ENCODE results near the gene TCFL5.
"Not testable (repeated sequence)": the region's sequence is repeated elsewhere in the genome, so short reads cannot be mapped to it uniquely, and the experiment has no call there.

The TCFL5 gene

DNA sequence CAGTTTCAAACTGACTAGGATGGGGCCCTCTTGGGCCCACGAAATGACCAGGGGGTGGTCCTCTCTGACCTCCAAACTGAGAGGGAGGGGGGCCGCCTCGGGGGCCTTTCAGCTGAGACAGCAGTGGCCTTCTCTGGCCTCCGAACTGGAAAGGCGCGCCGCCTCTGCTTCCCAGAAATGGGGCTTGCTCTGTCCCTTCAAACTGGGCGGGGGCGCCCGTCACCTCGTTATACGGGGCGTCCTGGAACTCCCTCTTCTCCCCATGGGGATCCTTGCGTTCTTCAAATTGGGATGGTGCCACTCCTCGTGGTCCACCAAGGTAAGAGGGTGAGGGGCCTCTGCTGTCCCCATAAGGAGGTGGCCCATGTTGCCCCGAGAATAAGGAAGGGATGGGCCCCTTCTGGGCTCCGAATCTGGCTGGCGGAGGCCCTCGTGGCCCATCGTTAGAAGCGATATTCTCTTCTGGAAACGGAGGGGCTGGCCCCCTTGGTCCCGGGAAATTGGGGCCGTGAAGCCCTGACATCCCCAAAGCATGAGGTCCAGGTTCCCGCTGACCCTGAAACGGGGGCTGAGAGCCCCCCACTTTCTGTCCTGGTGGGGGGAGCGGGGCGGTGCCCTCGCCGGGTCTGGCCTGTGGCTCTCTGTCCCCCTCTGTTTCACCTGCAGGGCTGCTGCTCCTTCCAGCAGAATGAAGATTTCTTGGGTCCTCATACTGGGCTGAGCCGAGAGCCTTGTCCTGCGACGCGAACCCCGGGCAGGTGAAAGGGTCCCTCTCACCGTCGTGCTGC, 18.7 kb upstream of the TCFL5 start:
- DNase-seq (ENCODE audit: low read depth in 2 of 2): no peak

DNA sequence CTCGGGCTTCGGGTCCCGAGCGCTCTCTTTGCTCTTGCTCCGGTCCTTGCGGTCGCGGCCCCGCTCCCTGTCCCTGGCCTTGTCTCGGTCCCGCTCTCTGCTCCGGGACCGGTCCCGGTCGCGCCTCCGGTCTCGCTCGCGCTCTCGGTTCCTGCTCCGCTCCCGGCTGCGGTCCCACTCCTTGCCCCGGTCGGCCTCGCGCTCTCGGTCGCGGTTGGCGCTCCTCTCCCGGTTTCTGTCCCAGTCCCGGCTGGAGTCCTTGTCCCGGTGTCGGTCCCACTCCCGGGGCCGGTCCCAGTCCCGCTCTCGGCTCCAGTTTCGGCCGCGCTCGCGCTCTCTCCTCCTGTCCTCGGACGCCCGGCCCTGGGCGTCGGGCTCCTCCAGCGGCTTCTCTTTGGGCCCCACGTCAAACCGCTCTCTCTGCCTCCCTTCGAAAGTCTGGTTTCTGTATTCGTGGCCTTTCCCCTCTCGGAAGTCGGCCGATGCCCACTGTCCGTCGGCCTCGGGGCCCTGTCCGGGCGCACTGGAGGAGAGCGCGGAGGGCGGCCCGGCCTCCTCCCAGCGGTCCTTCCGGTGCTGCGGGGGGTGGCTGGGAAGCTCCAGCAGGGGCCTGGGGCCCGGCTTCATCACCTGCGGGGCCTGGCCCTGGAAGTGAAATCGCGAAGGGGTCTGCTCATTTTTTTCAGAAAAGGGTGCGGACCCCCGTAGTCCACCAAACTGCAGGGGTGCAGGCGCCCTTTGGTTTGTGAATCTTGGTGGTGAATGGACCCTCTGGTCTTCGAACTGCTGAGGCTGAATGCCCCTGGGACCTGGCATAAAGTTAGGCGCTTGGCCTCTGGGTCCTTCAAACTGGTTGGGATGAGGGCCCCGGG, 17.9 kb upstream of the TCFL5 start:
- DNase-seq (ENCODE audit: low read depth in 2 of 2): no peak

DNA sequence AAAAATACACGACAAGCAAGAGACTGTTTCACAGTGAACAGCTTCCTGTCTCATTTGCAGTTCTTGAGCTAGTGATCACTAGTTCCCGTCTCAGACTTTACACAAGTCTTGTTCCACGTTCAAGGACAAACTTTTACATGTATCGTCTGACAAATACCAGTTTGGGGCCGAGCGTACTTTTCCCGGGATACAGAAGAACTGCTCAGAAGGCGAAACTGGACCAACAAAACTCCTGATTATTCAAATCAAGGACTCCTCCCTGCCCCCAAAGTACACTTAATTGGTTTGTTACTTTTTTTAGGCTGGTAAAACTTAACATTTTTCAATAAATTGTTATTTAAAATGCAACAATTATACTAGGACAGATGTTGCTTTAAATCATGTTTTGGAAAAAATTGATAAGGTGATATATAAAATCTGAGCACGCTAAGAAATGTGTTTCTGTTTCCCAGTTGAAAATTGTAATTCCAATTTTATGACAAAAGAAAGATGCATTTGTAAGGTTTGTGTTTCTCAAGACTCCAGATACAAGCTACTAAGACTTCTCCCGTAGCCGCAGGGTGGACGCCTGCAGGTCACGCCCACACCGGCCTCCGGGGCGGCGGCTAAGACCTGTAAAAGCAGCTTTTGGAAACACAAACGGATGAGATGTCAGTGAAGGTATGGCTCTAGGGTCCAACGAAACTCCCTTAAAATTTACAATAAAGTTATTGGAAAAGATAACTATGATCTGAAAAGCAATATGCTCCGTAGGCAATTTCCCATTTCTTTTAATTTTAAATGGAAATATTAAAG, 16.8 kb upstream of the TCFL5 start:
- DNase-seq (ENCODE audit: low read depth in 2 of 2): no peak

DNA sequence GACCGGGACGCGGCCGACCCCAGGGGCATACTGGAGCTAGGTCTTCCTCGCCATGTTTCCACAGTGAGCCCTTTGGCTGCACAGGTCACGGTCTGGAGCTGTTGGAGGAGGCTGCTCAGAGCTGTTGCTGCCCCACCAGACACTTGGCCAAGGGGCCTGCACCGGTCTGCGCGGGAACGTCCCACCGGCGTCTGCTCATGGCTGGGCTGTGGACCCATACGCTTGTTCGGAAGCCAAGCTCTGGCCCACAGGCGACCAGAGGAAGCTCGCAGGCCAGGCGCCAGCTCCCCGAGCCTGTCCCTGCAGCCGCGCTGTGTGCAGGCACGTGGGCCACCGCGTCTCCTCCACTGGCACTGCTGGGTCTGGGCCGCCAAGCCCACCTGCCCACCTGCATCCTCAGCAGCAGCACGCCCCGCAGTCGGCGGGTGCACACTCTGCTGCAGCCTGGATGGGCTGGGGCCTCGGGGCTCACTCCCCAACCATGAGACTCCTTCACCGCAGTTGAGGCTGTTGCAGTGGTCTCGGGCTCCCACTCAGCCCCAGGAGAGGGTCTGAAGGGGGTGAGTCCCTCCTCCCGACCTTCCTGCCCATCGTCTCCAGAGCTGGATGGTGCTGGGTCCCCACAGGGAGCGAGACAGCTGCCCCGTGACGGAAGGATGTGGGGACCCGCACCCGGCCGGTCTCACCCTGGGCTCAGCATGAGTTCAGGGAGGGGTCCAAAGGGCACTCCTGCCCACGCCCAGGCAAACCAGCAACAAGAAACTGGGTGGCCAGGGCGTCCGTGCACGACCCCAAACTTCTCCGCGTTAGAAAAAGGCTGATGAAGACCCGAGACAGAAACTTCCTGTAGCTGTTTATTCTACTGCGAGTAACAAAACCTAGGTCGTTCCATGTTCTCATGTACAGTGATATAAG, 15.5 kb upstream of the TCFL5 start:
- DNase-seq (ENCODE audit: low read depth in 2 of 2): no peak

DNA sequence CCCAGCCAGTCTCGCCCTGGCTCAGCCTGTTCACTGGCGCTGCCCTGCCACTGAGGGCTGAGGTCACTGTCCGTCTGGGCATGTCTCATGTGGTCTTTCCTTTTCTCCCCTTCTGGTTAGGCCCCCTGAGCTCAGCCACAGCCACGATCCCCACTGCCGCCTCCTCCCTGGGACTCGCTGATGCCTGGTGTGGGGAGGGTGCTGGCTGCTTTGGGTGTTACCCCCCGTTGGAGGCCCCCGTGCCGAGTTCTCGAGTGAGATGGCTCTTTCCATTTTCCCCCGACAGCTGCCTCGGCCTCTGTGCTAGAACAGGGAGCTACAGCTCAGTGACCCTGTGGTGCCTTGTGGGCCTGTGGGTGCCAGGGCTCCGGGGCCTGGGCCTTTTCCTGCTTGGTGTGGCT, 14.9 kb upstream of the TCFL5 start:
- DNase-seq (ENCODE audit: low read depth in 2 of 2): no peak

DNA sequence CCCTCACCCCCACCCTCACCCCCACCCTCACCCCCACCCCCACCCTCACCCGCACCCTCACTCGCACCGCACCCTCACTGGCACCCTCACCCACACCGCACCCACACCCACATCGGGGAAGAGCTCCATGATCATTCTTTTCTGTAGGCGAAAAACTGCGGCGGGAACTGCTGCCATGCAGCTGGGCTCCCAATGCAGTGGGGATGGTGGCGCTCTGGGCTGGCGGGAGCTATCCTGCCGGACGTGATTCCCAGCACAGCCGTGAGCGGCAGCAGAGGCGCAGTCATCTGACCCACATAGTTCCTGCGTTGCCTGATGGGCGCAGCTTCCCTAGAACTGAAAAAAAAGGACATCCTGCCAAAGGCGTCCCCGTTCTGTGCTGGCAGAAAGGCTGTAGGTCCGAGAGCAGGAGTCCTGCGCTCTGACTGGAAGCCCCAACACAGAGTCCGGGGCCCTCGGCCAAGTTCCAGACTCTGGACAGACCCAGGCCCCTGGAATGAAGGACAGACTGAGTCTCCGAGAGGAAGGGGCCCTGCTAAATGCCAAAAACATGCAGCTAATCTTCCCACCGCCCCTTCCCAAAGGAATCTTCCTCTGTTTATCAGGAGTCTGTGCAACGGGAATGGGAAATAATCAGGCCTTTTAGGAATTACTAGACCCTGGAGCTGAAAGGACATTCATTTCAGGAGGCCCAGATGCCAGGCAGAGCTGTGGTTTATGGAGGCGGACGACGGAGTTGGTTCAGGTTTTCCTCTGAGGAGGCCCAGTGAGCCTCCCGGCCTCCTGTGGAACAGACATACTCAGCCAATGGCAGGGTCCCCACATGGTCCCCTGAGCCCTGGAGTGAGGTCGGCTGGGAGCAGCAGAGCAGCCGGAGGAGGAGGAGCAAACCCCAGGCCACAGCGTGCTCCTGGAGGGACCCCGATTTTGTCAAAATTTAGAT, 14.1 kb upstream of the TCFL5 start:
- no peak for DNase-seq (ENCODE audit: low read depth in 2 of 2)

DNA sequence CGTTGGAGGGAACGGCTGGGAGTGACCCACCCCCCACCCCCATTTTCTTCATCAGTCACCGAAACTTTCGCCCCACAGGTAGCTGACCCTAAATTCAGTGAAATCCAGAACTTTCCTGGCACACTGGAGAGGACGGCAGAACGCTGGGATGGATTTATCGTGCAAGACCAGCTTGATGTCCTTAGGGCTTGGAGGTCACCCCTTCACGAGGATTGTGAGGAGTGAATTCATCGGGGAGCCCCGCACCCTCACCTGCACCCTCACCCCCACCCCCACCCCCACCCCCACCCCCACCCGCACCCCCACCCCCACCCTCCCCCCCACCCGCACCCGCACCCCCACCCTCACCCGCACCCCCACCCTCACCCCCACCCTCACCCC, 13.3 kb upstream of the TCFL5 start:
- no peak for DNase-seq (ENCODE audit: low read depth in 2 of 2)

DNA sequence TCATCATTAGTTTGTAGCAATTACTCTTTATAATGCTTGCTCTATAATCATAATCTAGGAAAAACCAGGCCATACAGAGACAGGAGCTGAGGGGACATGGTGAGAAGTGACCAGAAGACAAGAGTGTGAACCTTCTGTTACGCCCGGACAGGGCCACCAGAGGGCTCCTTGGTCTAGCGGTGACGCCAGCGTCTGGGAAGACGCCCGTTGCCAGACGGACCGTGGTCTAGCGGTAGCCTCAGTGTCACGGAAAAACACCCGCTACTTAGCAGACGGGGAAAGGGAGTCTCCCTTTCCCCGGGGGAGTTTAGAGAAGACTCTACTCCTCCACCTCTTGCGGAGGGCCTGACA, 12.0 kb upstream of the TCFL5 start:
- DNase-seq (ENCODE audit: low read depth in 2 of 2): not testable (repeated sequence)

DNA sequence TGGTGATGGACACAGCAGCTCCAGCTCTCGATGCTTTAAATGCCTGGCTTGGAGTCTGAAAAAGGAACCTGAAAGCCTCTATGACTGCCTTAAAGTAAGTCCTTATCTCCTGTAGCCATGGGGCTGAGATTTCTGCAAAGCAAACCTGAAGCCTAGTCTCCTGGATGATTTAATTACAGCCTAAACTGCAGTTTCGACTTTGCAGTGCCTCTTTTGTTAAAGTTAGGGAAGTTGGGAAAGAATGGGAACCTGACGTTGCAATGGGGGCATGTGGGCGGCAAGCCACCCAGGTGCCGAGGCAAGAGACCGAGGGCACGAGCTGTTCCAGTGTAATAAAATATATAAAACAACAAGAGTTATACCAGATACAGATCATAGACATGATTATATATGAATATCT, 11.7 kb upstream of the TCFL5 start:
- DNase-seq (ENCODE audit: low read depth in 2 of 2): no peak

DNA sequence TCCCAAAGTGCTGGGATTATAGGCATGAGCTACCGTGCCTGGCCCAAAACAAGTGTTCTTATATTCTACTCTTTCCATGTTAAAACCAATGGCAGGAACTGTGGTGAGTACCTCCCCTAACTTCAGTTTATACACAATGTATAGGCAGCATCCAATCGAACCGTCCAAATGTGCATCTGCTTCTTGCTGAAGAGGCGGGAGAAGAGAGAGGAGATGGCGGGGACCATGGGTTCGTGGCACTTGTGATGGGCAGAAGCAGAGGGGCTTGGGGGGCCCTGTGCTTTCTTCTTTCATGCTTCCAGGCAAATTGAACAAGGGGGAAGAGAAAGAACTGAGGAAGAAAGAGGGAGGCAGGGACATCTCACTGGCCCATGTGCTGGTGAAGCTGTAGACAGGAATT, 11.2 kb upstream of the TCFL5 start:
- no peak for DNase-seq (ENCODE audit: low read depth in 2 of 2)

DNA sequence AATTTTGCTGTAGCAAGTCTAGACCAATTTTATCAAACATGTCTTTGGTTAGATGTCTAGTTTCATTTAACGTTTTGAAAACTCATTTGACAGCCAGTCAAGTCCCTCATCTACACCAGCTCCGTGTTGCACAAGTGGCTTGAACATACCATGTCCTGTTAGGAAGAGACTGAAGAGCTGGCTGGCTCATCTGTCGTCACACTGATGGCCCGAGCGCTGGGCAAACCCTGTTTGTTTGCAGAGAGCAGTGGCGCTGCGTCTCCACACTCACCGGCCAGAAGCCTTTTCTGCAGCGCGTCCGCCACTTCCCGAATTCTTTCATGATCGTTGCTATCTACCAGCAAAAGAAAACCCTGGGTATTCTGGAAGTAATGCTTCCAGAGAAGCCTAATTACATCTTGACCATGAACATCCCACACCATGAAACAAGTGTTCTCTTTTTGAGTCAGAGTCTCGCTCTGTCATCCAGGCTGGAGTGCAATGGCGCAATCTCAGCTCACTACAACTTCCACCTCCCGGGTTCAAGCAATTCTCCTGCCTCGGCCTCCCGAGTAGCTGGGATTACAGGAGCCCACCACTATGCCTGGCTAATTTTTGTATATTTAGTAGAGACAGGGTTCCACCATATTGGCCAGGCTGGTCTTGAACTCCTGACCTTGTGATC, 10.7 kb upstream of the TCFL5 start:
- DNase-seq (ENCODE audit: low read depth in 2 of 2): no peak

DNA sequence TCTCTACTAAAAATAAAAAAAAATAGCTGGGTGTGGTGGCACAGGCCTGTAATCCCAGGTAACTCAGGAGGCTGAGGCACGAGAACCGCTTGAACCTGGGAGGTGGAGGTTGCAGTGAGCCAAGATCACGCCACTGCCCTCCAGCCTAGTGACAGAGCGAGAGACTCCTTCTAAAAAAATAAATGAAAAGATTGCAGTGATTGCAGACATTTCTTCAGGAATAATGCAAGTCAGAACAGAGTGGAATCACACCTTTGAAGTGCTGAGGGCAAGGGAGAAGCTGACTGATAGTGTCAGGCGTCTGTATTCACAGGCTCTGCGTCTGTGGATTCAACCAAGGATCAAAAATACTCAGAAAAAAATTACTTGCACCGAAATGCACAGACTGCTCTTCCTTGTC, 2.6 kb upstream of the TCFL5 start:
- DNase-seq (ENCODE audit: low read depth in 2 of 2): no peak

DNA sequence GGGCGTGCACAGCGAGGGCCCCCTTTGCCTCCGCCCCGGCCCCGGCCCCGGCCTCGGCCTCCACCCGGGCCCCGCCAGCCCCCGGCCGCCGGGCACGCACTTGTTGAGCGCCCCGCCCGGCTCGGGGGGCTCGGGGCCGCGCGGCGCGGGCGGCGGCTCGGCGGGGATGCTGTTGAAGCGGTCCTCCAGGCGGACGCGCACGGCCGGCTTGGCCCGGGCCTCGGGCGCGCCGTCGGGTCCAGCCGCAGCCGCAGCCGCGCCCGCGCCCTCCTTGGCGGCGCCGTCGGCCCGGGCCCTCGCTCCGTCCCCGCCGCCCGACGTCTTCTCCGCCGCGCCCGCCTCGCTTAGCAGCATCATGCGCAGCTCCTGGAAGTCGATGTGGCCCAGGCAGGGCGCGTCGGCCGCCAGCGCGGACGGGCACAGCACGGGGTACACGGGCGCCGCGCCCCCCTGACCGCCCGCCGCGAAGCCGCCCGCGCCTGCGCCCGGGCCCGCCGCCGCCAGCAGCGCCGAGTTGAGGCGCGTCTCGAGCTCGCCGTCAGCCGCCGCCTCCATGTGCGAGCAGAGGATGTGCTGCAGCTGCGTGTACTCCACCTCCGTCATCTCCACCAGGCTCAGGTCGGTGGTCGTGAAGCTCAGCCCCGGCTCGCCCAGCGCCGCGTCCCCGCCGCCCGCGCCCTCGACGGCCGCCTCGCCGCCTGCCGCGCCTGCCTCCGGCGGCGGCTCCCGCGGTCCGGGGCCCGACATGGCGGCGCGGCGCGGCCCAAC, 514 bp downstream of the TCFL5 start:
- peak in 1 of 2 donors; percentile 25 for DNase-seq (ENCODE audit: low read depth in 2 of 2)

DNA sequence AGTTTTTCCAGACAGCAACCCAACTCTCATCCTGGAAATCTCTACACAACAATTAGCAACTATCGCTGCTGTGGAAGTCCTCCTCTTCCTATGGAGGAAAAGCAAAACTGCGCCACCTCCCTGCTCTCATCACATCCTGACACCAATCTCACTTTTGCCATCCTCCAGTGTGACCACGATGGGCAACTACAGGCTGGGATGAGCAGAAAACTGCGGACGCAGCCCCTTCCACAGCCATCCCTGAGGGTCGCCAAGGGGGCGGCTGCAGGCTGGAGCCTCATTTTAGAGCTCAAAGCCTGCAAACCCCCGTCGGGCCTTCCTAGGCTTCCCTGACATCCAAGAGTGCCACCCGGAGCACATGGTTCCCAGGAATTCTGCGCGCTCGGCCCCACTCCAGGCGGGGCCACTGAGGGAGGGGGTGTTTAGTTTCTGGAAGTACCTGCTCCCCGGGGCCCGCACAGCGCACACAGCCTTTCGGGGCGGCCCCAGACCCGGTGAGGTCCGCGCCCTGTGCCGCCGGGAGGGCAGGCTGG, 1.2 kb downstream of the TCFL5 start:
- DNase-seq (ENCODE audit: low read depth in 2 of 2): no peak

DNA sequence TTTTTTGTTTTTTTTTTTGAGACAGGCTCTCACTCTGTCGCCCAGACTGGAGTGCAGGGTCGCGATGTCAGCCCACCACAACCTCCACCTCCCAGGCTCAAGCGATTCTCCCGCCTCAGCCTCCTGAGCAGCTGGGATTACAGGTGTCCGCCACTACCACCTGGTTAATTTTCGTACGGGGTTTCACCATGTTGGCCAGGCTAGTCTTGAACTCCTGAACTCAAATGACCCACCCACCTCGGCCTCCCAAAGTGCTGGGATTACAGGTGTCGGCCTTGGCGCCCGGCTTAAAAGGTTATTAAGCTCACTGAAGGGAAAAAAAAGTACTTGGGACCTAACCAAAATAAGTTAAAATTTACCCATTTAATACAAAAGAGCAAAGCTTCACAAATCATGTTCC, 1.9 kb downstream of the TCFL5 start:
- DNase-seq (ENCODE audit: low read depth in 2 of 2): no peak

DNA sequence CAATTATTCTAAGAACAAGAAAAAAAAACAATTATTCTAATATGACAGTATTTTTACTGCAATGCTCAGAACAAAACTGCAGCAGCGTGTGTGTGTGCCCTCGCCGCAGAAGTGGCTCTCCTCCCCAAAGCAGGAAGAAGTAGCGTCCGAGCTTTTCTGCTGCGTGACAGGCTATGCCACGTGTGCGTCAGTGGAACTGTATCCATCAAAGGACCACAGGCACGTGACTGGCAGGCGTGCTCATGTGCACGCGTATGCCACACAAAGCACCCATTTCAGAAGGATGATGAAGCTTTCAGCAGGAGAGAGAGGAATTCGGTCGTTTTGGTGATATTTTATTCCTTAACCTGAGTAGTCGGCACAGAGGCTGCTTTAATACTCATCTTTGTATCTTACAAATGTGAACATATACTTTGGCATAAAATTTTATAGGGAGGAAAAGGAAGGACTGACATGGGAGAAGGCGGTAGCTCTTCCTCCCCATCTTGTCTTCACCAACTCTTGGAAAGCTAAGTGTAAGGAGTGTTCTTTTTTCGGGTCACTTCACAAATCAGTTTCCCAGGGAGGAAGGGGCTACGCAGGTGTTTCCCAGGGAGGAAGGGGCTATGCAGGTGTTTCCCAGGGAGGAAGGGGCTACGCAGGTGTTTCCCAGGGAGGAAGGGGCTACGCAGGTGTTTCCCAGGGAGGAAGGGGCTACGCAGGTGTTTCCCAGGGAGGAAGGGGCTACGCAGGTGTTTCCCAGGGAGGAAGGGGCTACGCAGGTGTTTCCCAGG, 3.4 kb downstream of the TCFL5 start:
- DNase-seq (ENCODE audit: low read depth in 2 of 2): no peak

DNA sequence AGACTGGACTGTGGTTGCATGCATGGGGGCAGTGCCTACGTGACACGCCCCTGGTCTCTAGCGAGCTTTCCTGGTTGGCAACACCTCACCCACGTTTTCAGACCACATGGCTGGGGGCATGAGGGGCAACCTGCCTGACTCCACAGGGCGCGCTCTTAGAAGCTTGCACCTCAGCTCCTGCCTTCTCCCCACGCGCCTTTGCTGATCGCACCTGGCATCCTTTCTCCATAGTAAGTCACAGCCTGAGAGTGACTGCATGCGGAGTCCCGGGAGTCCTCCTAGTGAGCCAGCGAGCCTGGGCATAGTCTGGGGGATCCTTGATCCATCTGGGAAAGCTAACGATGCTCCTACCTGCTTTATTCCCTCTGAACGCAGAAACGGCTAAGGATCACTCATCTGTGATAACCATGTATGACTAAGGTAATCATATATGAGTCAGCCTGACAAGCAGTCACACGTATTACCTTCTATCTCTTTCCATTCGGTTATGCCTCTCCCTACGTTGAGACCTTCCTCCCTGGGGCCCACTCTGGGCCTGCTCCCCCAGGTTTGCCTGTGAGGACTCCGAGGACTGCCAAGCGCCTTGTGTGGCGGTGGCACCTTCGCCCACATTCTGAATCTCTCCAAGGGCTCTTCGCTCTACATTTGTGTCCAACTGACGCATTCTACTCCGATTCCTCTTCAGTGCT, 4.5 kb downstream of the TCFL5 start:
- no peak for DNase-seq (ENCODE audit: low read depth in 2 of 2)

All from stimulated activated CD8-positive, alpha-beta memory T cell treated with anti-CD3 and anti-CD28 coated beads, Interleukin-15, amount 100 ng/mL, for 4 hours (primary cell).